Amygdala (tissue), 56 donors: ENCODE results near the gene CSAG2.

Source experiments
- DNase-seq, 56 donors: peaks; one replicate each; lab custom pipeline; 2025; lab: John Stamatoyannopoulos, UW

The CSAG2 gene

DNA sequence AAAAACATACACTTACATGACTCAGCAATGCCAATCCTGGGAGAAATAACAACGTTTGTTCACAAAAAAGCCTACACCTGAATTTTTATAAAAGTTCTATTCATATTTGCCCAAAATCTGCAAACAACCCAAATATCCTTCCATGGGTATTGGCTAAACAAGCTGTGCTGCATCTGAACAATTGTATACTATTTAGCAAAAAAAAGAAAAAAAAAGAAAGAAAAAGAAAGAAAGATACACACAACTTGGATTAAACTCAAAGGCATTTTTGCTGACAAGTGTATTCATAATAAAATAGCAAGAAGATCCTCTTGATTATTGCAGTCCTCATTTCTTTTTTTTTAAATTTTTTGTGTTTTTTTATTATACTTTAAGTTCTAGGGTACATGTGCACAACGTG lies 34.9 kb downstream of the CSAG2 start:
- no peak for DNase-seq

- no peak for DNase-seq
These were observed 46.0 kb downstream of the CSAG2 start for GRCh38 chrX:152663086-152663485.

- no peak for DNase-seq
These were observed 50.8 kb downstream of the CSAG2 start for GRCh38 chrX:152658302-152658701.
